ENCODE data around the gene CHRNA1. TPM values are rescaled to one million over a fixed set of nuclear protein-coding genes. Genes with fewer than 3 reads are reported as not detected.
A peak's percentile ranks its signal among the peaks of the same experiment; 100 is the strongest.

CHRNA1 gene
- total RNA-seq, 1 experiment from 2014 or later: not detected

DNA sequence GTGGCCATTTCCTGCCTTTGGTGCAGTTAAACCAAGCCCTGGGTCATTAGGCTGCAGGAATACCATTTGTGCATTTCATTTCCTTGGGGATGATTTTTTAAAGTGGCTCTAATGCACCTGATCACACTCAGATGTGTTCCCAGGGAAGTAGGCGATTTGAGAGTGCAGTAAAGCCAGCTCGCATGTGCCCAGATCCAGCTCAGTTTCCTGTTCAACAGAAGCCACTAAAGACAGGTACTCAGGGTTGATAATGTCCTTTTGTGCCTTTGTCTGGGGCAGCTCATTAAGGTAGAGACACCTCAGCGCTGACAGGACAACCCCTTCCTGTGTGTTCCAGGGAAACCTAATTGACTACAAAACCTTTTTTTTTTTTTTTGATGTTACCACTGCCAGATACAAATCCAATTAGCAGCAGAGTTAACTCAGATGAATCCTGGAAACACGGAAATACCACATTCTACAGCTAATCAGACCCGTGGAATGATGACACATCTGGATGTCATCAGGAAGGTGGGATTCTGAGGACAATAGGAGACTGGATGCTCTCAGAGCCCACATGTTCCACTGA is 15.2 kb upstream of the CHRNA1 start:
- H3K4me3 ChIP-seq: no peak overlapping the region
- H4K20me1 ChIP-seq (ENCODE audit: insufficient read depth): no peaks in the 10 kb centered on the region
- H3K4me1 ChIP-seq (replicated peaks; ENCODE audit: insufficient read depth): 0 out of 2 replicates have a peak, but pooled peaks cover 8% of the 10 kb centered on the region
- POLR2A ChIA-PET (ENCODE audit: unreplicated experiment): no interaction called here
- CTCF ChIA-PET: interaction anchor here (0.5 kb wide), 1 partner anchor 159 kb away, joined by 3 read pairs; no protein-coding TSS in a partner anchor
- no peaks in the 10 kb centered on the region for H3K9me2 ChIP-seq (ENCODE audit: insufficient read depth)
- H3K27me3 ChIP-seq (ENCODE audit: insufficient read depth, low read depth): no peaks in the 10 kb centered on the region
- no peak overlapping the region for H3K27ac ChIP-seq
- no peaks in the 10 kb centered on the region for H3K79me2 ChIP-seq (ENCODE audit: low read depth)
- no peaks in the 10 kb centered on the region for H3K36me3 ChIP-seq (ENCODE audit: low read depth)
- no peak overlapping the region for H3K4me2 ChIP-seq
- H3F3A ChIP-seq (ENCODE audit: insufficient read depth, low read depth): no peaks in the 10 kb centered on the region
- no peak for DNase-seq
- TF ChIP-seq, protein P1, sequence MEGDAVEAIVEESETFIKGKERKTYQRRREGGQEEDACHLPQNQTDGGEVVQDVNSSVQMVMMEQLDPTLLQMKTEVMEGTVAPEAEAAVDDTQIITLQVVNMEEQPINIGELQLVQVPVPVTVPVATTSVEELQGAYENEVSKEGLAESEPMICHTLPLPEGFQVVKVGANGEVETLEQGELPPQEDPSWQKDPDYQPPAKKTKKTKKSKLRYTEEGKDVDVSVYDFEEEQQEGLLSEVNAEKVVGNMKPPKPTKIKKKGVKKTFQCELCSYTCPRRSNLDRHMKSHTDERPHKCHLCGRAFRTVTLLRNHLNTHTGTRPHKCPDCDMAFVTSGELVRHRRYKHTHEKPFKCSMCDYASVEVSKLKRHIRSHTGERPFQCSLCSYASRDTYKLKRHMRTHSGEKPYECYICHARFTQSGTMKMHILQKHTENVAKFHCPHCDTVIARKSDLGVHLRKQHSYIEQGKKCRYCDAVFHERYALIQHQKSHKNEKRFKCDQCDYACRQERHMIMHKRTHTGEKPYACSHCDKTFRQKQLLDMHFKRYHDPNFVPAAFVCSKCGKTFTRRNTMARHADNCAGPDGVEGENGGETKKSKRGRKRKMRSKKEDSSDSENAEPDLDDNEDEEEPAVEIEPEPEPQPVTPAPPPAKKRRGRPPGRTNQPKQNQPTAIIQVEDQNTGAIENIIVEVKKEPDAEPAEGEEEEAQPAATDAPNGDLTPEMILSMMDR (conservative IDR thresholded peaks at IDR 0.05): no peak
- TF ChIP-seq EZH2 (IDR thresholded peaks at IDR 0.05; ENCODE audit: low read depth): no peak
- H2AFZ ChIP-seq: no peak overlapping the region
- no TSS peak for BruUV-seq (replicated peaks)
- intact Hi-C loops (cut with micrococcal nuclease; ENCODE audit: unreplicated experiment): no loop called here
- no peaks in the 10 kb centered on the region for H3K9me3 ChIP-seq (ENCODE audit: insufficient read depth, low read depth)

DNA sequence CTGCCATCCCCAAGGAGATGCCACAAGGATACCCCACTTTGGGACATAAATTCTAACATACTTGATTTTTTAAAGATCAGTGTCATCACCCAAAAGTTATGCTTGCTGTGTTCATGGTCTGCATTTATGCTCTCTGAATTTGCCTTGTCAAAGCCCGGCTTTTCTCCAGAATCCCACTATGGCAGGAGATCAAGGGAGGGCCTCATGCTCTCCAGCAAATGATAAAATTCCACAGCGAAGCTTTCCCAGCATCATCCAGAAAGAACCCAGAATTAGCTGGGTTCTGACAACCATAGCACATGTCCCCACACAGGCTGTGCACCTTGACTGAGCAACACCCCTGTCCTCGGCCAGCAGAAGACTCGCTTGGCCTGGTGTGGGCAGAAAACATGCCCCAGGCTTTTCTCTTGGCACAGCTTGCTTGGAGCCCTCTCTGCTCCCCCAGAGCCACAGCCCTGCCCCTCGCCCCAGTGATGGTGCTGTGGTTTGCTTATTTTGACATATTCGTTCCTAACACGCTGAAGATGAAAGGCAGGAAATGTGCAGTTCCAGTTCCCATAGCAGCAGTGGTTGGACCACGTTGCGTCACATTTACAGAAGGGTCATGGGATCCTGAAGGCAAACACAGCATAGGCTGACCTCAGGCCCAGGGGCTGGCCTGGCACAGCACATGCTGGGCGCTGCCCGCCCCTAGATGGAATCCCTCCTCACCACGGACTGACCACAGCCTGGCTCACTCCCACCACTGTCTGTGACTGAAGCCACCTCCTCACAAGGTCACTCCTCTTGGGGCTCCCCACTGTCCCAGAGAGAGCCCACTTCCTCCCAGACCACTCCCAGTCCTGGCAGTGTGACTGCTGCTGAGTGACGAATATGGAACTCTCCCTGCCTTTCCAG is 14.1 kb upstream of the CHRNA1 start:
- Histone ChIP-seq H3F3A (ENCODE audit: insufficient read depth, low read depth) (no peaks in the 10 kb centered on the region), H4K20me1 (ENCODE audit: insufficient read depth) (no peaks in the 10 kb centered on the region), H3K9me2 (ENCODE audit: insufficient read depth) (no peaks in the 10 kb centered on the region), H3K4me3 (no peak overlapping the region), H3K4me2 (0 out of 2 replicates have a peak overlapping the region, but pooled peaks have one; percentile 2), H3K27me3 (ENCODE audit: insufficient read depth, low read depth) (no peaks in the 10 kb centered on the region), H2AFZ (no peak overlapping the region), H3K9me3 (ENCODE audit: insufficient read depth, low read depth) (no peaks in the 10 kb centered on the region), H3K36me3 (ENCODE audit: low read depth) (no peaks in the 10 kb centered on the region), H3K4me1 (replicated peaks; ENCODE audit: insufficient read depth) (0 out of 2 replicates have a peak, but pooled peaks cover 8% of the 10 kb centered on the region), H3K79me2 (ENCODE audit: low read depth) (no peaks in the 10 kb centered on the region), H3K27ac (no peak overlapping the region)
- intact Hi-C loops (cut with micrococcal nuclease; ENCODE audit: unreplicated experiment): no loop called here
- ChIA-PET CTCF (no interaction called here), POLR2A (ENCODE audit: unreplicated experiment) (no interaction called here)
- TF ChIP-seq, protein P1 (conservative IDR thresholded peaks at IDR 0.05): no peak
- TF ChIP-seq EZH2 (IDR thresholded peaks at IDR 0.05; ENCODE audit: low read depth): no peak
- DNase-seq: peak in 1 of 2 experiments; percentile 60
- no TSS peak for BruUV-seq (replicated peaks)

DNA sequence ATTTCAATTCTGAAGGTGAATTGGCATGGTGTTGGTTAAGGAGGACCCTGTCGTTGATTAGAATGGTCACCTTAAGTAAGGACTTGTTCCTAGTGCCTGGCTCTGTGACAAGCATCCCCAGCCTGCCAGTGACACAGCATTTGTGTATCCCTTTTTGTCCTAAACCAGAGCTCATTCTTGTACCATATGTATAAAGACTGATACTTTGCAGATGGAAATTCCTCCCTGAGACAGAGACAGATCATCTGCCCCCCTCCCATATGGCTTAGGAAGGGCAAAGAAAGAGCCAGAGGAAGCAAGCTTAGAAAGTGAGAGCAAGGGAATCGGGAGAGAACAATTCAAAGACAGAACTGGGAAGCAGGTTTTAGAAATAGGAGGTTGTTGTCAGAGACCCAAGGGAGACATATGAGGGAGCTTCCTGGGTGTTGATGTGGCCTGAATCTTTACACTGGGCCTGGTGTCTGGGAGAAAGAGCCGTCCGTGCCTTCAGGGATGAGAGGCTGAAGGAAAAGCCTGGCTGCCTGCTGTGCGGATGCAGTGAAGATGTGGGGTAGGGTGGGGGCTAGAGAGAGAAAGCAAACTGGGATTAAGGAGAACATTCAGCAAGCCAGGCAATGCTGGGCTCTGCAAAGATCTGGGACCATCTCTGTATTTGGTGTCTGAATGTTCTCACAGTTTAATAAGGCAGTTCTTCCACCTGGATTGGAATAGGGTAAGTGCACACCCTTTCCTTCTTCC is 13.2 kb upstream of the CHRNA1 start:
- no peaks in the 10 kb centered on the region for H3K9me2 ChIP-seq (ENCODE audit: insufficient read depth)
- 0 out of 2 replicates have a peak, but pooled peaks cover 8% of the 10 kb centered on the region for H3K4me1 ChIP-seq (replicated peaks; ENCODE audit: insufficient read depth)
- H3K27me3 ChIP-seq (ENCODE audit: insufficient read depth, low read depth): no peaks in the 10 kb centered on the region
- H3K4me3 ChIP-seq: no peak overlapping the region
- no TSS peak for BruUV-seq (replicated peaks)
- TF ChIP-seq, protein P1 (conservative IDR thresholded peaks at IDR 0.05): no peak
- TF ChIP-seq EZH2 (IDR thresholded peaks at IDR 0.05; ENCODE audit: low read depth): no peak
- H3K79me2 ChIP-seq (ENCODE audit: low read depth): no peaks in the 10 kb centered on the region
- H3F3A ChIP-seq (ENCODE audit: insufficient read depth, low read depth): no peaks in the 10 kb centered on the region
- ChIA-PET CTCF (no interaction called here), POLR2A (ENCODE audit: unreplicated experiment) (no interaction called here)
- no peak overlapping the region for H3K27ac ChIP-seq
- no peak overlapping the region for H2AFZ ChIP-seq
- H3K36me3 ChIP-seq (ENCODE audit: low read depth): no peaks in the 10 kb centered on the region
- no peak for DNase-seq
- no peaks in the 10 kb centered on the region for H4K20me1 ChIP-seq (ENCODE audit: insufficient read depth)
- no peaks in the 10 kb centered on the region for H3K9me3 ChIP-seq (ENCODE audit: insufficient read depth, low read depth)
- no peak overlapping the region for H3K4me2 ChIP-seq
- intact Hi-C loops (cut with micrococcal nuclease; ENCODE audit: unreplicated experiment): no loop called here

Measured in PC-9 (cell line).